Measurements from ENCODE around the gene PGC. TPM values are rescaled to one million over a fixed set of nuclear protein-coding genes. Genes with fewer than 3 reads are reported as not detected.

The PGC gene
- total and polyA plus RNA-seq, 2 donors (not counting 1 experiment from before 2014, with no cell fraction given) = not detected

GRCh38 chr6:41730531-41731436 is 16.4 kb downstream of the PGC start:
- POLR2A ChIA-PET = interaction anchor here (0.6 to 9.4 kb wide), 4 partner anchors 8 to 319 kb away, joined by 3 to 342 read pairs (median 59); no protein-coding TSS in a partner anchor
- Histone ChIP-seq H3K27ac (ENCODE audit: low read length in 2 of 2) (peak overlapping the region; percentile 87 to 93), H3K4me3 (ENCODE audit: control extremely low read depth in 1 of 5, extremely low read depth in 1 of 5, insufficient read depth in 1 of 5, low read depth in 2 of 5, low read length in 4 of 5) (peak overlapping the region; percentile 68 to 89 (median 80)), H3K9ac (ENCODE audit: low read length) (peak overlapping the region; percentile 78), H3K27me3 (replicated peaks in 1 of 4; ENCODE audit: control extremely low read depth in 1 of 4, control insufficient read depth in 3 of 4, insufficient read depth in 4 of 4, low read length in 3 of 4) (no peaks in the 10 kb centered on the region), H3K79me2 (ENCODE audit: control insufficient read depth, insufficient read depth, low read length) (peaks cover 81% of the 10 kb centered on the region), H2AFZ (ENCODE audit: insufficient read depth, low read depth, low read length, poor library complexity, severe bottlenecking) (no peak overlapping the region), H4K20me1 (ENCODE audit: control insufficient read depth, insufficient read depth, low read length, poor library complexity, severe bottlenecking) (peaks cover 7% of the 10 kb centered on the region), H3K4me1 (ENCODE audit: control insufficient read depth in 2 of 2, insufficient read depth in 2 of 2, low read length in 2 of 2) (peaks cover 69 to 83% of the 10 kb centered on the region in 2 donors), H3K36me3 (replicated peaks in 1 of 2; ENCODE audit: control extremely low read depth in 1 of 2, control insufficient read depth in 1 of 2, extremely low read depth in 1 of 2, insufficient read depth in 2 of 2, low read length in 1 of 2) (peaks cover 0 to 10% of the 10 kb centered on the region in 2 experiments), H3K4me2 (replicated peaks; ENCODE audit: low read depth, low read length, poor library complexity, severe bottlenecking) (peak overlapping the region; percentile 90), H3K9me3 (ENCODE audit: control extremely low read depth in 1 of 3, control insufficient read depth in 2 of 3, insufficient read depth in 1 of 3, low read length in 2 of 3) (no peaks in the 10 kb centered on the region)
- no peaks in the 10 kb centered on the region for H3K27me3 Mint-ChIP-seq
- peaks cover 77% of the 10 kb centered on the region for H3K4me1 Mint-ChIP-seq
- no peaks in the 10 kb centered on the region for H3K9me3 Mint-ChIP-seq (ENCODE audit: insufficient read depth)
- ATAC-seq (ENCODE audit: low read depth) (no peak), DNase-seq (no peak)
- peak overlapping the region; percentile 94 for H3K27ac Mint-ChIP-seq
- H3K4me3 Mint-ChIP-seq = peak overlapping the region; percentile 93
- CTCF ChIA-PET = interaction anchor here (6.8 to 7.9 kb wide), 3 partner anchors 9 to 25 kb away, joined by 86 to 303 read pairs (median 110); no protein-coding TSS in a partner anchor
- intact Hi-C loops (cut with micrococcal nuclease) = loop anchor here (5.0 kb wide), 1 partner anchor 33 kb away; no protein-coding TSS in a partner anchor
- TF ChIP-seq CTCF (IDR thresholded peaks at IDR 0.05) = no peak
- no peak for TF ChIP-seq EZH2 (IDR thresholded peaks at IDR 0.05; ENCODE audit: borderline replicate concordance, insufficient read depth, low read depth, low read length, poor library complexity, severe bottlenecking)
- 56% methylated on average over 4 of the region's 9 CpGs for WGBS (ENCODE audit: insufficient coverage)
